ENCODE results near the gene MYL12A. TPM values are rescaled to one million over a fixed set of nuclear protein-coding genes. Genes with fewer than 3 reads are reported as not detected.

The MYL12A gene
- total and polyA plus RNA-seq, 4 donors: 93.7 to 399 (median 158) TPM

DNA sequence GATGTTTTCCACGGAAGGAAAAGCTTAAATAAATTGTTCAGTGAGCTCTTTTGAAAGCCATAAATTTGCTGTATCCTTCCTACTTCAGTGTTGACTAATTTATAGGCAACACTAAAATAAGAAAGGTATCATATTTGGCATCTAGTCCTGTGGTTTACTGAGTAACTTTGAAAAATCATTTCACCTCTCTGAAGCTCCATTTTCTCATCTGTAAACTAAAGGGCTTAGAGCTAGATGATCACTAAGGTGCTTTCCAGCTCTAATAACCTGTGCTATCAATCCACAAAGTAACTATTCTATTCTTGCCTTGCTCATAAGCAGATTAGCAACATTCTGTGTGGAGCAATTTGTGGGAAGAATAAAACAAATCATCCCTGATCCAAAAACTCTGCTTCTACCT lies 24.2 kb upstream of the MYL12A start:
- WGBS (ENCODE audit: insufficient coverage): no CpG with 5 or more reads among the region's 1 CpG
- no peak overlapping the region for H3K4me3 ChIP-seq (ENCODE audit: low read depth, low read length)
- DNase-seq (ENCODE audit: low read depth in 4 of 6, low spot score in 6 of 6): peak in 1 of 6 donors; percentile 65

DNA sequence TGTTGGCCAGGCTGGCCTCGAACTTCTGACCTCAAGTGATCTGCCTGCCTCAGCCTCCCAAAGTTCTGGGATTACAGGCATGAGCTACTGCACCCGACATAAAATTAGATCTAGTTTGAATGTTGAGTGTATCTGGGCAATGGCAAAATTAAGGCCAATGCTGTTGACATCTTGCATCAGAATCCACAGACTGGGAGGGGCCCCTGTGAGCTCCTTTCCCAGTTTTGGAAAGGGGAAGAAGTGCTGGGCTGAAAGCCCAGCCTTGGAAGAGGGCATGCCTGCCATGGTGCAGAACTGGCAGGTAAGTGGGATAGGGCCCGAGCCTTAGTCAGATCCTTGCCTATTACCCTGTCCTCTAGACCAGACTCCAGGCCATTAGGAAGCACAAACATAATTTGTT lies 23.4 kb upstream of the MYL12A start:
- DNase-seq (ENCODE audit: low read depth in 4 of 6, low spot score in 6 of 6): no peak
- H3K27me3 ChIP-seq (ENCODE audit: control insufficient read depth, insufficient read depth, low read length): no peaks in the 10 kb centered on the region
- H3K9me3 ChIP-seq (ENCODE audit: control insufficient read depth, insufficient read depth, low read length): no peaks in the 10 kb centered on the region
- no peaks in the 10 kb centered on the region for H3K36me3 ChIP-seq (ENCODE audit: control insufficient read depth, insufficient read depth, low read length)
- no peak overlapping the region for H3K4me3 ChIP-seq (ENCODE audit: low read depth, low read length)
- no peak overlapping the region for H3K27ac ChIP-seq (ENCODE audit: low read depth, low read length)
- 89% methylated on average over 2 of the region's 3 CpGs for WGBS (ENCODE audit: insufficient coverage)
- peaks cover 10% of the 10 kb centered on the region for H3K4me1 ChIP-seq (ENCODE audit: control insufficient read depth, insufficient read depth, low read length)

More for the DNA sequence above, 24.2 kb upstream of the MYL12A start:
- no peaks in the 10 kb centered on the region for H3K9me3 ChIP-seq (ENCODE audit: control insufficient read depth, insufficient read depth, low read length)
- H3K27ac ChIP-seq (ENCODE audit: low read depth, low read length): no peak overlapping the region
- peaks cover 10% of the 10 kb centered on the region for H3K4me1 ChIP-seq (ENCODE audit: control insufficient read depth, insufficient read depth, low read length)
- no peaks in the 10 kb centered on the region for H3K27me3 ChIP-seq (ENCODE audit: control insufficient read depth, insufficient read depth, low read length)
- H3K36me3 ChIP-seq (ENCODE audit: control insufficient read depth, insufficient read depth, low read length): no peaks in the 10 kb centered on the region

DNA sequence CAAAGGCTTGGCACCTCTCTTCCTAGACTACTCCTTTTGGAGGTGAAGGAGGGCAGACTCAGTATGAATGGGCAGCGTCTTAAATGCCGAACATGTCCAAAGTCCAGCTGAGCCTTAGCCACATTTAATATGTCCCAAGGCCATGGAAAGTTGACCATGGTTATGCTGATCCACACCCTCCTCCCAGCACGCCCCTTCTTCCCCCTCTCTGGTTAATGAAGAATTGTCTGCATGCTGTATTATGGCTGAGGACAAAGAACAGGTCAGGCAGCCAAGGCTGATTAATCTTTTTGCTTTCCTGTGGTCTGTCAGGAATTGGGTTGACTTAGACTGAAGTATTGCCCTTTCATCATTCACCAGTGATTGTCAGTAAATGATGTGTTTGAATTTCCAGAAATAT lies 22.0 kb upstream of the MYL12A start:
- H3K27me3 ChIP-seq (ENCODE audit: control insufficient read depth, insufficient read depth, low read length): no peaks in the 10 kb centered on the region
- H3K36me3 ChIP-seq (ENCODE audit: control insufficient read depth, insufficient read depth, low read length): no peaks in the 10 kb centered on the region
- peaks cover 3% of the 10 kb centered on the region for H3K4me1 ChIP-seq (ENCODE audit: control insufficient read depth, insufficient read depth, low read length)
- H3K27ac ChIP-seq (ENCODE audit: low read depth, low read length): no peak overlapping the region
- H3K9me3 ChIP-seq (ENCODE audit: control insufficient read depth, insufficient read depth, low read length): no peaks in the 10 kb centered on the region
- WGBS (ENCODE audit: insufficient coverage): no CpG with 5 or more reads among the region's 3 CpGs
- DNase-seq (ENCODE audit: low read depth in 4 of 6, low spot score in 6 of 6): no peak
- H3K4me3 ChIP-seq (ENCODE audit: low read depth, low read length): no peak overlapping the region

DNA sequence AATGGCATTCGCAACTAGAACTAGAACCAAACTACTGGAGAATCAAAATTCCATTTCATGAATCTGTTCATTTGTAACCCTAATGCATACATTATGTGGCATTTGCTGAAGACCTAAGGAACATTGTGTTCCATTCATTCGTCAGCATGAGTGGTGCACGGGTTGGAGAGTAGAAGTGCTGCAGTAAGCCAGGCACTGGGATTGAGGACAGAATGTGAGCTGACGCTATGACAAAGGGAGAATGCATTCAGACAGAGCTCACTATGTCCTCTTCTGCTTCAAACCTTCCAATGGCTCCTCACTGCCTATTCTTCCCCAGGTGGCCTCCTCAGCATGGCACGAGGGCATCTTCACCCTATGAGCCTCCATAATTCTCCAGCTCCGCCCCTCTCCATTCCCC lies 21.6 kb upstream of the MYL12A start:
- 88% methylated on average over 5 of the region's 6 CpGs for WGBS (ENCODE audit: insufficient coverage)
- Histone ChIP-seq H3K36me3 (ENCODE audit: control insufficient read depth, insufficient read depth, low read length) (no peaks in the 10 kb centered on the region), H3K9me3 (ENCODE audit: control insufficient read depth, insufficient read depth, low read length) (no peaks in the 10 kb centered on the region), H3K4me1 (ENCODE audit: control insufficient read depth, insufficient read depth, low read length) (peaks cover 3% of the 10 kb centered on the region), H3K4me3 (ENCODE audit: low read depth, low read length) (no peak overlapping the region), H3K27me3 (ENCODE audit: control insufficient read depth, insufficient read depth, low read length) (no peaks in the 10 kb centered on the region), H3K27ac (ENCODE audit: low read depth, low read length) (no peak overlapping the region)
- DNase-seq (ENCODE audit: low read depth in 4 of 6, low spot score in 6 of 6): no peak

DNA sequence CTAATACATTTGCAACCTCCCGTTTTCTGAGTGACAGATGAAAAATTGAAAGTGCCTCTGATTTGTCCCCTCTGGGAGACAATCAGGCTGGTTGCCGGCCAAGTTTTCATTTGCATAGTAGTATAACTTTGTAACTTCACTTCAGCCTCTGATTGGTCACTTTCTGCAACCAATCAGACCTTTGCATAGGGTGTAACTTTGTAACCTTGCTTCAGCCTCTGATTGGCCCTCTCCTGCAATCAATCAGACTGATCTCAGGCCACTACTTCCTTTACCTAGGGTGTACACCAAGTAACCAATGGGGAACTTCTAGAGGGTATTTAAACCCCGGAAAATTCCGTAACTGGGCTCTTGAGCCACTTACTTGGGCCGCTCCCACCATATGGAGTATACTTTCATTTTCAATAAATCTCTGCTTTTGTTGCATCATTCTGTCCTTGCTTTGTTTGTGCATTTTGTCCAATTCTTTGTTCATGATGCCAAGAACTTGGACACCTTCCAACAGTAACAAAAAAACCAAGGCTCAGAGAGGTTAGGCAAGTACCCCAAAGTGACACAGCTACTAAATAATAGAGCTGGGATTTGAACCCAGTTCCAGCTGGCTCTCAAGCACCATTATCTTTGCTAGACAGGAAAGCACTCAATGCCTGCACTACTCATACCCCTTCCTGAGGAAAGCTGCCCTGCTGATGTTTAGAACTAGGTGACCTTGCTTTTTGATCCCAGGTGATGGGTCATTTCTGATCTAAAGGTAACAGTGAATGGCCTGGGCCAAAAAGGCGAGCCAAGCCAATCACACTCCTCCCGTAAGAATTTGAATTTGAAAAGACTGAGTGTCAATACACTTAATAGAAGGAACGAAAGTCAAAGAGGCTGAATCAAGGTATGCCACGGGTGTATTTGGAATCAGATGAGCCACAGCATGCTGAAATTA lies 16.9 kb upstream of the MYL12A start:
- Histone ChIP-seq H3K27ac (ENCODE audit: low read depth, low read length) (no peak overlapping the region), H3K27me3 (ENCODE audit: control insufficient read depth, insufficient read depth, low read length) (no peaks in the 10 kb centered on the region), H3K4me1 (ENCODE audit: control insufficient read depth, insufficient read depth, low read length) (peaks cover 3% of the 10 kb centered on the region), H3K36me3 (ENCODE audit: control insufficient read depth, insufficient read depth, low read length) (no peaks in the 10 kb centered on the region), H3K9me3 (ENCODE audit: control insufficient read depth, insufficient read depth, low read length) (no peaks in the 10 kb centered on the region), H3K4me3 (ENCODE audit: low read depth, low read length) (no peak overlapping the region)
- 84% methylated on average over 7 of the region's 9 CpGs for WGBS (ENCODE audit: insufficient coverage)
- DNase-seq (ENCODE audit: low read depth in 4 of 6, low spot score in 6 of 6): no peak

DNA sequence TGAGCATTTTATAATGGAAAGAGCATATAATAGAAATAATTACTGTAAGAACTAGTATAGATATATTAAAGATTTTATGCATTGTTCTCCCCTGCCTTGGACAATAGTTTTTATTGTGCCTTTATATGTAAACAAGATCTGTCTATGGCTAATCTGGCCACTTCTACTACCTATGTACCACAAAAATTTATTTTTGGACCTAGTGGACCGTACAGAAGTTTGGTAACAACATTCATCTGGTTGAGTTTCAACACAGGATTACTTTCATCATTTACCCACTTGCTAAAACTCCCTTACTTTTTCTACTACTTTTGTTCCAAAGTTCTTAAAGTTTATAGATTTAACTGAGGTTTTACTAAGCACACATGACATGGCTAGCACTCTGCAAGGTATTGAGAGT lies 14.6 kb upstream of the MYL12A start:
- H3K4me1 ChIP-seq (ENCODE audit: control insufficient read depth, insufficient read depth, low read length): no peaks in the 10 kb centered on the region
- no peak for DNase-seq (ENCODE audit: low read depth in 4 of 6, low spot score in 6 of 6)
- H3K4me3 ChIP-seq (ENCODE audit: low read depth, low read length): no peak overlapping the region
- no peaks in the 10 kb centered on the region for H3K9me3 ChIP-seq (ENCODE audit: control insufficient read depth, insufficient read depth, low read length)
- no peak overlapping the region for H3K27ac ChIP-seq (ENCODE audit: low read depth, low read length)
- WGBS (ENCODE audit: insufficient coverage): no CpG with 5 or more reads among the region's 1 CpG
- no peaks in the 10 kb centered on the region for H3K36me3 ChIP-seq (ENCODE audit: control insufficient read depth, insufficient read depth, low read length)
- no peaks in the 10 kb centered on the region for H3K27me3 ChIP-seq (ENCODE audit: control insufficient read depth, insufficient read depth, low read length)

DNA sequence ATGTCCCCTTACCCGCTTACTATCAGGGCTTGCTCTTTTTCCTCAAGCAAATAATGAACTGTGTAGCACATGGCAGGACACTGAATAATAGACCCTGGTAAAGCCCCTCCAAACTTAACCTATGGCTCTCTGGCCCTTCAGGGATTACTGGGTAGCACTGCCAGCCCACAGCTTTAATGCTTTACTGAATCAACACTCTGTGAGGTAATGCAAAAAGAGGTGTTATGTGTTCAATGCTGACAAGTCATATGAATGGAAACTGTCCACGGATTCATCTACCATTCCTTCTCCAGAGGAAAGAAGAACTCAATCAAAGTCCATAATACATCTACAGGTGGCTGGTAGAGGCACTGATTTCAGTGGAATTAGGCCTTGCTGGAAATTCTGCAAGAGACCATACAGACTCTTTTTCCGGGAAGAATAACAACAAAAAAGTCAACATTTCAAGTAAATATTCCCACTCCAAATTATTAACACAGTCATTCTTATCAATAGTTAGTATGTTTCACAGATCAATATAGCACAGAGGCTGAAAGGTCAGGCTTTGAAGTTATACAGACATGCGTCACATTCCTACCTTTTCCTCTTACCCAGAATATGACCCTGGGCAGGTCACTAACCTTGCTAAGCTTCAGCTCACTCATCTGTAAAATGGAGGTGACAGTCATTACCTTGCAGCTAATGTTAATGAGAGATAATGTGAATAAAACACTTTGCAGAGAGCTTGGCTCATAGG lies 14.0 kb upstream of the MYL12A start:
- no peaks in the 10 kb centered on the region for H3K36me3 ChIP-seq (ENCODE audit: control insufficient read depth, insufficient read depth, low read length)
- no peaks in the 10 kb centered on the region for H3K9me3 ChIP-seq (ENCODE audit: control insufficient read depth, insufficient read depth, low read length)
- no peak overlapping the region for H3K27ac ChIP-seq (ENCODE audit: low read depth, low read length)
- H3K4me1 ChIP-seq (ENCODE audit: control insufficient read depth, insufficient read depth, low read length): no peaks in the 10 kb centered on the region
- DNase-seq (ENCODE audit: low read depth in 4 of 6, low spot score in 6 of 6): no peak
- no peaks in the 10 kb centered on the region for H3K27me3 ChIP-seq (ENCODE audit: control insufficient read depth, insufficient read depth, low read length)
- 100% methylated on average over 1 of the region's 4 CpGs for WGBS (ENCODE audit: insufficient coverage)
- H3K4me3 ChIP-seq (ENCODE audit: low read depth, low read length): no peak overlapping the region

DNA sequence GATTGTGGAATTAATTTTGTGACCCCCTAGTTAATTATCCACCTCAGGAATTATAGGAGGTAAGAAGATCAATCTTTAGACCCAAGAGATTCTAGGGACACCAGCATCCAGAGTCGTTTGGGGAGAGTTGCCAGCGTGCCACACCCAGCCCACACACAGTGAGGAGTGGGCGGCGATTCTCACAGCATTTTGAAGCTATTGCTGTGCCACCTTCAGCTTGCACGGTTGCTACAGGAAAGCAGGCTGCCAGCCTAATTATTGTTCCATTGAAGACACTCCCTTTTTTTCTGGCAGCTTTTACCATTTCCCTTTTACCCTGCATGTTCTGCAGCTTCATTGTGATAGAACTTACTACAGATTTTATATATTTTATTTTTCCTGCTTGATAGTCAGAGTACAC lies 13.1 kb upstream of the MYL12A start:
- Histone ChIP-seq H3K9me3 (ENCODE audit: control insufficient read depth, insufficient read depth, low read length) (no peaks in the 10 kb centered on the region), H3K27me3 (ENCODE audit: control insufficient read depth, insufficient read depth, low read length) (no peaks in the 10 kb centered on the region), H3K27ac (ENCODE audit: low read depth, low read length) (no peak overlapping the region), H3K4me3 (ENCODE audit: low read depth, low read length) (no peak overlapping the region), H3K4me1 (ENCODE audit: control insufficient read depth, insufficient read depth, low read length) (no peaks in the 10 kb centered on the region), H3K36me3 (ENCODE audit: control insufficient read depth, insufficient read depth, low read length) (no peaks in the 10 kb centered on the region)
- WGBS (ENCODE audit: insufficient coverage): 80% methylated on average over 1 of the region's 5 CpGs
- no peak for DNase-seq (ENCODE audit: low read depth in 4 of 6, low spot score in 6 of 6)

DNA sequence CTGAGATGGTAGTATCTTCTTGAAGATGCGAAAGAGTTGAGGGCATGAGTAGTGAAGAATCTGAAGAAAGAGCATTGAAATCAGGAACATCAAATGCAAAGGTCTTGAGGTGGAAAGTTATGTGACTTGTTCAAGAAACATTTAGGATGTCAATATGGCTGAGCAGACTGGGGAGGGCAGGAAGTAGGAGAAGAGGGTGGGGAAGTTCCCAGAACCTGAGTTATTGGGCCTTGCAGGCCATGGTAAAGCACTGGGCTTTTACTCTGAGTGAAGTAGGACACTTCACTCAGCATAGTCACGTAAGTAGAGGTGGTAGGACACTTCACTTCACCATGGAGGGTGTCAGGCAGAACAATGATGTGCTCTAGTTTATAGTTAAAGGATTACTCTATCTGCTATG lies 11.8 kb upstream of the MYL12A start:
- WGBS (ENCODE audit: insufficient coverage): 100% methylated on average over 2 of the region's 2 CpGs
- Histone ChIP-seq H3K9me3 (ENCODE audit: control insufficient read depth, insufficient read depth, low read length) (no peaks in the 10 kb centered on the region), H3K27ac (ENCODE audit: low read depth, low read length) (no peak overlapping the region), H3K36me3 (ENCODE audit: control insufficient read depth, insufficient read depth, low read length) (no peaks in the 10 kb centered on the region), H3K27me3 (ENCODE audit: control insufficient read depth, insufficient read depth, low read length) (no peaks in the 10 kb centered on the region), H3K4me3 (ENCODE audit: low read depth, low read length) (no peak overlapping the region), H3K4me1 (ENCODE audit: control insufficient read depth, insufficient read depth, low read length) (no peaks in the 10 kb centered on the region)
- no peak for DNase-seq (ENCODE audit: low read depth in 4 of 6, low spot score in 6 of 6)

All from spinal cord (tissue), 10 donors.